ENCODE data around the gene TRAP1. TPM values are rescaled to one million over a fixed set of nuclear protein-coding genes. Genes with fewer than 3 reads are reported as not detected.

The TRAP1 gene
- total RNA-seq, 1 experiment from 2014 or later: 137 TPM

GRCh38 chr16:3640632-3641501 lies 76.5 kb downstream of the TRAP1 start:
- Histone ChIP-seq H3K4me1 (ENCODE audit: control insufficient read depth, insufficient read depth, low read length) (peaks cover 18% of the 10 kb centered on the region), H3K9me3 (ENCODE audit: control insufficient read depth, insufficient read depth, low read depth, low read length) (no peaks in the 10 kb centered on the region), H3K27me3 (ENCODE audit: control insufficient read depth, insufficient read depth, low read length) (no peaks in the 10 kb centered on the region), H3K36me3 (ENCODE audit: control insufficient read depth, insufficient read depth, low read length) (no peaks in the 10 kb centered on the region), H3K4me3 (ENCODE audit: low read depth in 2 of 2, low read length in 2 of 2) (no peak overlapping the region), H3K27ac (ENCODE audit: low read length) (no peak overlapping the region)
- CTCF ChIA-PET: interaction anchor here (0.5 kb wide), 1 partner anchor 17 kb away, joined by 3 read pairs; no protein-coding TSS in a partner anchor
- POLR2A ChIA-PET: no interaction called here
- intact Hi-C loops (cut with micrococcal nuclease; ENCODE audit: unreplicated experiment): no loop called here
- DNase-seq (ENCODE audit: low read depth, low spot score) (no peak), ATAC-seq (no peak; the same call in 1 of the 2 replicates)
- BruUV-seq (replicated peaks): no TSS peak
- in situ Hi-C loops (cut with HindIII; ENCODE audit: low pct_unique_long_range_greater_than_20kb, low sequenced_read_pairs): no loop called here
- no peak for TF ChIP-seq SIN3A (IDR thresholded peaks at IDR 0.05; ENCODE audit: borderline replicate concordance, insufficient read depth, low read depth, low read length)
- TF ChIP-seq TCF7L2 (IDR thresholded peaks at IDR 0.05; ENCODE audit: low read depth, low read length): no peak
- no peak for TF ChIP-seq CTCF (IDR thresholded peaks at IDR 0.05)
- no peak for TF ChIP-seq REST (IDR thresholded peaks at IDR 0.05; ENCODE audit: insufficient read depth in 1 of 2, low read depth in 2 of 2, low read length in 1 of 2)
- TF ChIP-seq POLR2AphosphoS5 (IDR thresholded peaks at IDR 0.05; ENCODE audit: low read depth, low read length): no peak

- intact Hi-C loops (cut with micrococcal nuclease; ENCODE audit: unreplicated experiment): no loop called here
- in situ Hi-C loops (cut with HindIII; ENCODE audit: low pct_unique_long_range_greater_than_20kb, low sequenced_read_pairs): no loop called here
- POLR2A ChIA-PET: no interaction called here
These were observed 77.1 kb downstream of the TRAP1 start for GRCh38 chr16:3640207-3640606.

More at GRCh38 chr16:3640207-3640606, 77.1 kb downstream of the TRAP1 start:
- no peak for DNase-seq (ENCODE audit: low read depth, low spot score)
- H3K4me3 ChIP-seq (ENCODE audit: low read depth in 2 of 2, low read length in 2 of 2): no peak overlapping the region
- CTCF ChIA-PET: interaction anchor here (0.5 kb wide), 1 partner anchor 18 kb away, joined by 3 read pairs; no protein-coding TSS in a partner anchor
- TF ChIP-seq CTCF (IDR thresholded peaks at IDR 0.05) (no peak), TCF7L2 (IDR thresholded peaks at IDR 0.05; ENCODE audit: low read depth, low read length) (no peak), POLR2AphosphoS5 (IDR thresholded peaks at IDR 0.05; ENCODE audit: low read depth, low read length) (no peak)
- H3K27ac ChIP-seq (ENCODE audit: low read length): no peak overlapping the region
- no peaks in the 10 kb centered on the region for H3K27me3 ChIP-seq (ENCODE audit: control insufficient read depth, insufficient read depth, low read length)
- peaks cover 11% of the 10 kb centered on the region for H3K4me1 ChIP-seq (ENCODE audit: control insufficient read depth, insufficient read depth, low read length)
- no peak for ATAC-seq
- no peaks in the 10 kb centered on the region for H3K36me3 ChIP-seq (ENCODE audit: control insufficient read depth, insufficient read depth, low read length)
- no TSS peak for BruUV-seq (replicated peaks)
- H3K9me3 ChIP-seq (ENCODE audit: control insufficient read depth, insufficient read depth, low read depth, low read length): no peaks in the 10 kb centered on the region

Data from Panc1 (cell line).